RCC 7860 (cell line): ENCODE data around the gene MSMO1.
"Not testable (repeated sequence)": the region's sequence is repeated elsewhere in the genome, so short reads cannot be mapped to it uniquely, and the experiment has no call there.

Experiments used
- DNase-seq: peaks from one replicate; pipeline ENCODE4 v3.0.0-alpha.2; 2015; ENCODE audit warnings: low spot score
- FAIRE-seq: peaks from 2 replicates; lab custom pipeline; 2012; peaks lifted over from hg19 to GRCh38; lab: Jason Lieb, UNC

The MSMO1 gene

GRCh38 chr4:165324236-165324917, 3.1 kb upstream of the MSMO1 start:
- DNase-seq (no peak), FAIRE-seq (no peak)

- DNase-seq (no peak), FAIRE-seq (no peak)
Measured at GRCh38 chr4:165324918-165325304, 2.6 kb upstream of the MSMO1 start.

GRCh38 chr4:165325732-165326512, 1.5 kb upstream of the MSMO1 start:
- DNase-seq = peak; percentile 86
- FAIRE-seq = peak; percentile 86

- DNase-seq = peak; percentile 3
- FAIRE-seq = no peak
Measured at GRCh38 chr4:165326831-165327210, 648 bp upstream of the MSMO1 start.

GRCh38 chr4:165328101-165328425, 594 bp downstream of the MSMO1 start:
- FAIRE-seq (no peak), DNase-seq (no peak)

- DNase-seq (no peak), FAIRE-seq (no peak)
Measured at GRCh38 chr4:165328708-165329107, 1.2 kb downstream of the MSMO1 start.

- DNase-seq (no peak), FAIRE-seq (no peak)
Measured at GRCh38 chr4:165330071-165330470, 2.6 kb downstream of the MSMO1 start.

GRCh38 chr4:165330666-165331065, 3.2 kb downstream of the MSMO1 start:
- no peak for FAIRE-seq
- DNase-seq = no peak

- DNase-seq (no peak), FAIRE-seq (no peak)
Measured at GRCh38 chr4:165331359-165331758, 3.9 kb downstream of the MSMO1 start.

- FAIRE-seq = no peak
- no peak for DNase-seq
Measured at GRCh38 chr4:165331823-165332222, 4.4 kb downstream of the MSMO1 start.

GRCh38 chr4:165332502-165332901, 5.0 kb downstream of the MSMO1 start:
- FAIRE-seq (no peak), DNase-seq (no peak)

GRCh38 chr4:165335163-165335703, 7.8 kb downstream of the MSMO1 start:
- no peak for FAIRE-seq

GRCh38 chr4:165336743-165337142, 9.3 kb downstream of the MSMO1 start:
- no peak for FAIRE-seq

More at GRCh38 chr4:165335163-165335703, 7.8 kb downstream of the MSMO1 start:
- no peak for DNase-seq

GRCh38 chr4:165342340-165342739, 14.9 kb downstream of the MSMO1 start:
- DNase-seq, FAIRE-seq: not testable (repeated sequence)

More at GRCh38 chr4:165336743-165337142, 9.3 kb downstream of the MSMO1 start:
- DNase-seq = no peak

- FAIRE-seq (no peak), DNase-seq (no peak)
Measured at GRCh38 chr4:165343353-165344191, 16.1 kb downstream of the MSMO1 start.

GRCh38 chr4:165345666-165346417, 18.4 kb downstream of the MSMO1 start:
- no peak for FAIRE-seq
- DNase-seq = no peak

GRCh38 chr4:165347647-165348569, 20.4 kb downstream of the MSMO1 start:
- DNase-seq (no peak), FAIRE-seq (no peak)

GRCh38 chr4:165351359-165352130, 24.1 kb downstream of the MSMO1 start:
- FAIRE-seq = no peak
- no peak for DNase-seq

GRCh38 chr4:165355900-165356300, 28.4 kb downstream of the MSMO1 start:
- FAIRE-seq = no peak
- peak; percentile 20 for DNase-seq
